ENCODE measurements around the gene LTO1.

The LTO1 gene

DNA sequence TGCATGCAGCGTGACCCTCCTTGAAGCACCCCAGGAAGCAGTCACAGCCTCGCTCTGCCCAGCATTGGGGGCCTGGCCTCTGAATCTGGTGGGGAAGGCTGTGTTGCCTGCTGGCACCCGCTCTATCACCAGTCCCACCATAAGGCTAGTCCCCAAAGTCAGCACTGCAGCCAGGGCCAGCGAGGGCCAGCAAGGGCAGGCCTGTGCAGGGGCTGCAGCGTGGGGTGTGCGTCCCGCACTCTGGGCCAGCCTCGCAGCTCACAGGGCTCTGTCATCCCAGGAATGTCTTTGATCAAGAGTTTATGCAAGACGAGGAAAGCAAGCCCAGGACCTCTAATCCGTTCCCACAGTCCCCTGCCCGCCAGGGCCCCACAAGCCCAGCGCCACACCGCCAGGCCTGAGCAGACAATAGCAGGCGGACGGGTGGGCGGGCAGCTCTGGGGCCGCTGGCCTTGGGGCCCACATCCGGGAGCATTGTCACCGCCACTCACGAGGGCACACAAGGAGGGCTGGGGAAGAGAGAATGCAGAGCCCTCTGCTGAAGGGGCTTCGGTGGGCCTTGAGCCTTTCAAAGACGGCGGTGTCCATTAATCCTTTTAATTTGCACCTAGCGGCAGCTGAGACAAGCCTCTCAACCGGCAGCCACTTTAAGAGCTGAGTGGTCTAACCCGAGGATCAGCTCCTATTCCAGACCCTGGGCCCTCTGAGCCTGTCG is 17.1 kb downstream of the LTO1 start:
- no peak overlapping the region for H3K4me3 Mint-ChIP-seq
- H3K9me3 Mint-ChIP-seq = no peaks in the 10 kb centered on the region
- no peak for DNase-seq (ENCODE audit: low spot score in 2 of 2)
- no peaks in the 10 kb centered on the region for H3K4me1 Mint-ChIP-seq
- H3K27me3 Mint-ChIP-seq = no peaks in the 10 kb centered on the region
- H3K27ac Mint-ChIP-seq (ENCODE audit: low read depth) = no peak overlapping the region
- peaks cover 1% of the 10 kb centered on the region for H3K36me3 Mint-ChIP-seq (ENCODE audit: insufficient read depth)
- no peak for ATAC-seq (replicated peaks; ENCODE audit: extremely low read depth, poor library complexity, severe bottlenecking)

DNA sequence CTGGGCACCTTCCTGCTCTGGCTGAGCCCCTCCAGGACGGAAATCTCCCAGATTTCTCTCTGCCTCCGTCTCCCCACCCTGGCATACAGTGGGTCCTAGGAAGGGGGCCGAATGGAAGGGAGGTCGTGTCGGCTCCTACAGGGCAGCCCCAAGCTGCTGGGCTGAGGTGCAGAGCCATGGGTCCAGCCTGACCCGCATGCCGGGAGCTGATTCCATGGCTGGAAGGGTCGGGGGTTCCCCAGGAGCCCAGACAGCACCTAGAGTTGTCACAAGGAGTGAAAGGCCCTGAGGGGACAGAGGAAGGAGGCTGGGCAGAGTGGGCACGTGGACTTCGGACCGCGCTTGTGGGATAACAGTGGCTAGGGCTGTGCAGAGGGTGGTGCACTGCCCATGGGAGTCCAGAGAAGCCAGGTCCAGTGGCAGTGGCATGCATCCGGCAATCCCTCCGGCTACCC is 17.7 kb downstream of the LTO1 start:
- Mint-ChIP-seq H3K9me3 (no peaks in the 10 kb centered on the region), H3K27ac (ENCODE audit: low read depth) (peak overlapping the region; percentile 39), H3K4me1 (no peaks in the 10 kb centered on the region), H3K4me3 (no peak overlapping the region), H3K27me3 (no peaks in the 10 kb centered on the region), H3K36me3 (ENCODE audit: insufficient read depth) (peaks cover 1% of the 10 kb centered on the region)
- no peak for ATAC-seq (replicated peaks; ENCODE audit: extremely low read depth, poor library complexity, severe bottlenecking)
- no peak for DNase-seq (ENCODE audit: low spot score in 2 of 2)

DNA sequence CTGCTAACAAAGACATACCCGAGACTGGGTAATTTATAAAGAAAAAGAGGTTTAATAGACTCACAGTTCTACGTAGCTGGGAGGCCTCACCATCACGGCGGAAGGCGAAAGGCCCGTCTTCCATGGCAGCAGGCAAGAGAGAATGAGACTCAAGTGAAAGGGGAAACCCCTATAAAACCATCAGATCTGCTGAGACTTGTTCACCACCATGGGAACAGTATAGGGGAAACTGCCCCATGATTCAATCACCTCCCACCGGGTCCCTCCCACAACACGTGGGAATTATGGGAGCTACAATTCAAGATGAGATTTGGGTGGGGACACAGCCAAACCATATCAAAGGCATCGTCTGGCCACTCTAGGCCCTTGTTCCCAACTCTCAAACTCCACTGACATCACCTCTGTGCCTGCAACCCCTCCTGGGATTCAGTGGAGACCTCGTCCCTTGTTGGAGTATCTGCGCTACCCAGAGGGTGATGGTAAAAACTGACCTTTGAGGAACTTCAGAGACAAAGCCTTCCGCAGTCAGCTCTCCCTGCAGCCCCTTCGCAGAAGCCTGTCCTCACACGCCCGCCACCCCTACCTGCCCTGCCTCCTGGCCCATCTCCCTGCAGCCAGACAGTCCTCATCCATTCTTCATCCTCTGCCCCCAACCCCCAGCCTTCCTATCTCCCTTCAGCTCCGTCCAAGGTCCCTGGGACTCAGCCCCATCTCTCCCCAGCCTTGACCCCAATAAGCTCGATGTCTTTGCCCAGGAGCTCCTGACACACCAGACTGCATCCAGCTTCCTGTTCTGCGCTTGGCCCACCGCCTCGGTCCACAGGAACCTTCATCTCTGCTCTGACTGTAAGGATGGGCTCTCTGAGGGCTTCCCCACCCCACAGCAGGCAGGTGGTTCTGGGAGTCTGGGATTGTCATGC is 18.4 kb downstream of the LTO1 start:
- Mint-ChIP-seq H3K4me1 (no peaks in the 10 kb centered on the region), H3K4me3 (no peak overlapping the region), H3K27ac (ENCODE audit: low read depth) (peak overlapping the region; percentile 39), H3K27me3 (no peaks in the 10 kb centered on the region), H3K36me3 (ENCODE audit: insufficient read depth) (no peaks in the 10 kb centered on the region), H3K9me3 (no peaks in the 10 kb centered on the region)
- ATAC-seq (replicated peaks; ENCODE audit: extremely low read depth, poor library complexity, severe bottlenecking) (no peak), DNase-seq (ENCODE audit: low spot score in 2 of 2) (no peak)

DNA sequence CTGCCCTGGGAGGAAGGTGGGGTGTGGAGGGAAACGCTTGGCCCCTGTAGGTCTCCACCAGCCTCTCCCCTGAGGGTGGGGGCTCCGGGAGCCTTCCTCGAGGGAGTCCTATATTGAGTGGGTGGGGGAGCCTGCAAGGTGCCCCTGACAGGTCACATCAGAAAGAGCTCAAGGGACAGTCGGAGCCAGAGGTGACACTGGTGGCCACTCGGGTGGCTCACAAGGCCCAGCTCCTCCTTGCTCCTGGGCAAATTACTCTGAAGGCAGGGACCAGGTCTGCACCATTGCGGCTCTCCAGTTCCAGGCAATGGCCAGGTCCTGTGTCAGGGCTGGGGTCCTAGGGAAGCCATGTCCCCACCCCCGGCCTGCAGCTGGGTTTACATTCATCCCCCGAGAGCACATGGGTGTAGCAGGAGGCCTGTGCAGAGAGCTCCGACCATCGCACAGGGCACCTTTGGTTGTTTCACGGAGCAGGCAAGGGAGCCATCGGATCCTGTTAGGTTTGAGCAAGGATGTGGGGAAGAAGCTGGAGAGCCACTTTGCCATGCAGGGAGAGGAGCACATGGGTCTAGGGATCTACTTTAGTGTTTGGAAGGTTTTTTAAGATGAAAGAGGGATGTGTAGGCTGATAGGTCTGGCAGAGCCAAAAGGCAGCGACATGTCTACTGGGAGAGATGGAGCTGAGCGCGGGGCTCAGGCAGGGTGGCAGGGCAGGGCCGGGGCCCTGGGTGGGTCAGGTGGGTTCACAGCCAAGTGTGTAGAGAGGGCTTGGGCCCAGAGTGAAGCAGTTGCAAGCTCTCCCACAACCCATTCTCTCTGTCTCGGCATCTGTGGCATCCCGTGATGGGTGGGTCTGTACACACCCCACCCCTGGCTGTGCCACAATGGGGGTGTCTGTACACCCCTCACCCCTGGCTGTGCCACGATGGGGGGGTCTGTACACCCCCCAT is 19.4 kb downstream of the LTO1 start:
- no peak overlapping the region for H3K4me3 Mint-ChIP-seq
- DNase-seq (ENCODE audit: low spot score in 2 of 2) (no peak), ATAC-seq (replicated peaks; ENCODE audit: extremely low read depth, poor library complexity, severe bottlenecking) (no peak)
- H3K27me3 Mint-ChIP-seq = no peaks in the 10 kb centered on the region
- no peaks in the 10 kb centered on the region for H3K9me3 Mint-ChIP-seq
- no peaks in the 10 kb centered on the region for H3K4me1 Mint-ChIP-seq
- H3K27ac Mint-ChIP-seq (ENCODE audit: low read depth) = no peak overlapping the region
- peaks cover 1% of the 10 kb centered on the region for H3K36me3 Mint-ChIP-seq (ENCODE audit: insufficient read depth)

DNA sequence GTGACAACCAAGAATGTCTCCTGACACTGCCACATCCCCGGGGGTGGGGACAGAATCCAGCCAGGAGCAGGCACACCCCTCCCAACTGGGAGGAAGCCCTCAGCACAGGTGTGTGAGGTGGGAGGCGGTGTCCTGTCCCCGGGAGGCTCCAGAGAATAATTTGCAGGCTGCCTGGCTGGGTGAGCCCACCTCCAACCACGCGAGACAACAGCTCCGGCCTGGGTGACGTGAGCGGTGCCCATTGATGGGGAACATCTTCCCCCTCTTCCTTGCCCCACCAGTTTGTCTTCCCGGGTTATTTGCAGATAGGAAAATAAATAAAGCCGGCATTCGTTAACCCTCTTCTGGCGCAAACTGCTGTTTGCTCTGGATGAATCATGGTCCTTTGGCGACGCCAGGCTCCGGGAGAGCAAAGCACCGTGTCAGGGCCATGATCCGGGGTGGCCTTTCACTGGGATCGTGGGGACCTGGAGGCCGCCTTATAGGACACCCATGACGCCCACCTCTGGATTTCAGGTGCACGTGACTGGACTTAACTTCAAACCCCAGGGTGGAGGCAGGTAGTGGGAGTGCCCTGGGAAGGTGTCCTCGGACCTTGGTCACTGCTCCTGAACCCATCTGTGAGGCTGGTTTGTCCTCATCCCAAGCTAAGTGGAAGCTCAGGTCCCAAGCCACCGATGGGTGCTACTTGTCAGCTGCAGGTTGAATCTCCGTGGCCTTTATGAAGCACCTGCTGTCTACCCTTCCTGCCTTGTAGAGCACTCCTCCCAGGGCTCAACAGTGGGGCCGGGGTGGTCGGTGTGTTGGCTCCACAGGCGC is 20.3 kb downstream of the LTO1 start:
- ATAC-seq (replicated peaks; ENCODE audit: extremely low read depth, poor library complexity, severe bottlenecking) (no peak), DNase-seq (ENCODE audit: low spot score in 2 of 2) (no peak)
- Mint-ChIP-seq H3K4me1 (no peaks in the 10 kb centered on the region), H3K4me3 (no peak overlapping the region), H3K36me3 (ENCODE audit: insufficient read depth) (peaks cover 1% of the 10 kb centered on the region), H3K27me3 (no peaks in the 10 kb centered on the region), H3K9me3 (no peaks in the 10 kb centered on the region), H3K27ac (ENCODE audit: low read depth) (no peak overlapping the region)

DNA sequence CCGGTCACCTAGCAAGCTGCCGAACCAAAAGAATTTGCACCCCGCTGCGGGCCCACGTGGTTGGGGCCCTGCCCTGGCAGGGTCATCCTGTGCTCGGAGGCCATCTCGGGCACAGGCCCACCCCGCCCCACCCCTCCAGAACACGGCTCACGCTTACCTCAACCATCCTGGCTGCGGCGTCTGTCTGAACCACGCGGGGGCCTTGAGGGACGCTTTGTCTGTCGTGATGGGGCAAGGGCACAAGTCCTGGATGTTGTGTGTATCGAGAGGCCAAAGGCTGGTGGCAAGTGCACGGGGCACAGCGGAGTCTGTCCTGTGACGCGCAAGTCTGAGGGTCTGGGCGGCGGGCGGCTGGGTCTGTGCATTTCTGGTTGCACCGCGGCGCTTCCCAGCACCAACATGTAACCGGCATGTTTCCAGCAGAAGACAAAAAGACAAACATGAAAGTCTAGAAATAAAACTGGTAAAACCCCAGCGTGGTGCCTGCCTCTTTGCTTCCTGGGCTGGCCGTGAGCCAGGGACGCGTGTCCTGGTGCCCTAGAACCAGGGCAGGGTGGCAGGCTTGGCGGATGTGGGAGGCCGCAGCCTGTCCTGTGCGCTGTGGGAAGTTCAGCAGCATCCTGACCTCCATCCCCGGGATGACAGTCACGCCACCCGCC is 21.0 kb downstream of the LTO1 start:
- ATAC-seq (replicated peaks; ENCODE audit: extremely low read depth, poor library complexity, severe bottlenecking) (no peak), DNase-seq (ENCODE audit: low spot score in 2 of 2) (no peak)
- Mint-ChIP-seq H3K4me1 (no peaks in the 10 kb centered on the region), H3K36me3 (ENCODE audit: insufficient read depth) (peaks cover 1% of the 10 kb centered on the region), H3K27ac (ENCODE audit: low read depth) (no peak overlapping the region), H3K9me3 (no peaks in the 10 kb centered on the region), H3K4me3 (no peak overlapping the region), H3K27me3 (no peaks in the 10 kb centered on the region)

DNA sequence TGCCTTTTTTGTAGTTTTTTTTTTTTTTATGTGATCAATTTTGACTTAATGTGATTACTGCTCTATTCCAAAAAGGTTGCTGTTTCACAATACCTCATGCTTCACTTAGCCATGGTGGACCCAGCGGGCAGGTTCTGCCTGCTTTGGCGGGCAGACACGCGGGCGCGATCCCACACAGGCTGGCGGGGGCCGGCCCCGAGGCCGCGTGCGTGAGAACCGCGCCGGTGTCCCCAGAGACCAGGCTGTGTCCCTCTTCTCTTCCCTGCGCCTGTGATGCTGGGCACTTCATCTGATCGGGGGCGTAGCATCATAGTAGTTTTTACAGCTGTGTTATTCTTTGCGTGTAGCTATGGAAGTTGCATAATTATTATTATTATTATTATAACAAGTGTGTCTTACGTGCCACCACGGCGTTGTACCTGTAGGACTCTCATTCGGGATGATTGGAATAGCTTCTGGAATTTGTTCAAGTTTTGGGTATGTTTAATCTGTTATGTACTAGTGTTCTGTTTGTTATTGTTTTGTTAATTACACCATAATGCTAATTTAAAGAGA is 21.7 kb downstream of the LTO1 start:
- Mint-ChIP-seq H3K9me3 (no peaks in the 10 kb centered on the region), H3K4me3 (no peak overlapping the region), H3K27ac (ENCODE audit: low read depth) (no peak overlapping the region), H3K4me1 (no peaks in the 10 kb centered on the region), H3K27me3 (no peaks in the 10 kb centered on the region), H3K36me3 (ENCODE audit: insufficient read depth) (peaks cover 1% of the 10 kb centered on the region)
- DNase-seq (ENCODE audit: low spot score in 2 of 2) = no peak
- no peak for ATAC-seq (replicated peaks; ENCODE audit: extremely low read depth, poor library complexity, severe bottlenecking)

DNA sequence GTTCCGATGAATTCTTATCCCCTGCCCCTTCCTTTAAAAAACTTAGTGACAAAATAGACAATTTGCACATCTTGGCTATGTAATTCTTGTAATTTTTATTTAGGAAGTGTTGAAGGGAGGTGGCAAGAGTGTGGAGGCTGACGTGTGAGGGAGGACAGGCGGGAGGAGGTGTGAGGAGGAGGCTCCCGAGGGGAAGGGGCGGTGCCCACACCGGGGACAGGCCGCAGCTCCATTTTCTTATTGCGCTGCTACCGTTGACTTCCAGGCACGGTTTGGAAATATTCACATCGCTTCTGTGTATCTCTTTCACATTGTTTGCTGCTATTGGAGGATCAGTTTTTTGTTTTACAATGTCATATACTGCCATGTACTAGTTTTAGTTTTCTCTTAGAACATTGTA is 22.2 kb downstream of the LTO1 start:
- no peak for ATAC-seq (replicated peaks; ENCODE audit: extremely low read depth, poor library complexity, severe bottlenecking)
- Mint-ChIP-seq H3K4me3 (no peak overlapping the region), H3K27me3 (no peaks in the 10 kb centered on the region), H3K4me1 (no peaks in the 10 kb centered on the region), H3K27ac (ENCODE audit: low read depth) (no peak overlapping the region), H3K36me3 (ENCODE audit: insufficient read depth) (peaks cover 1% of the 10 kb centered on the region), H3K9me3 (no peaks in the 10 kb centered on the region)
- DNase-seq (ENCODE audit: low spot score in 2 of 2) = no peak

DNA sequence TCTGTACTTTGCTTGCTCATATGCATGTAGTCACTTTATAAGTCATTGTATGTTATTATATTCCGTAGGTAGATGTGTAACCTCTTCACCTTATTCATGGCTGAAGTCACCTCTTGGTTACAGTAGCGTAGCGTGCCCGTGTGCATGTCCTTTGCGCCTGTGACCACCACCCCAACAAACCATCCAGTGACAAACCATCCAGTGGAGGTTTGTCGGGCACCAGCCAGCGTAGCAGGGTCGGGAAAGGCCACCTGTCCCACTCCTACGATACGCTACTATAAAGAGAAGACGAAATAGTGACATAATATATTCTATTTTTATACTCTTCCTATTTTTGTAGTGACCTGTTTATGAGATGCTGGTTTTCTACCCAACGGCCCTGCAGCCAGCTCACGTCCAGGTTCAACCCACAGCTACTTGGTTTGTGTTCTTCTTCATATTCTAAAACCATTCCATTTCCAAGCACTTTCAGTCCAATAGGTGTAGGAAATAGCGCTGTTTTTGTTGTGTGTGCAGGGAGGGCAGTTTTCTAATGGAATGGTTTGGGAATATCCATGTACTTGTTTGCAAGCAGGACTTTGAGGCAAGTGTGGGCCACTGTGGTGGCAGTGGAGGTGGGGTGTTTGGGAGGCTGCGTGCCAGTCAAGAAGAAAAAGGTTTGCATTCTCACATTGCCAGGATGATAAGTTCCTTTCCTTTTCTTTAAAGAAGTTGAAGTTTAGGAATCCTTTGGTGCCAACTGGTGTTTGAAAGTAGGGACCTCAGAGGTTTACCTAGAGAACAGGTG is 23.1 kb downstream of the LTO1 start:
- Mint-ChIP-seq H3K4me1 (no peaks in the 10 kb centered on the region), H3K27ac (ENCODE audit: low read depth) (no peak overlapping the region), H3K4me3 (no peak overlapping the region), H3K36me3 (ENCODE audit: insufficient read depth) (peaks cover 1% of the 10 kb centered on the region), H3K27me3 (no peaks in the 10 kb centered on the region), H3K9me3 (no peaks in the 10 kb centered on the region)
- ATAC-seq (replicated peaks; ENCODE audit: extremely low read depth, poor library complexity, severe bottlenecking) = no peak
- no peak for DNase-seq (ENCODE audit: low spot score in 2 of 2)

DNA sequence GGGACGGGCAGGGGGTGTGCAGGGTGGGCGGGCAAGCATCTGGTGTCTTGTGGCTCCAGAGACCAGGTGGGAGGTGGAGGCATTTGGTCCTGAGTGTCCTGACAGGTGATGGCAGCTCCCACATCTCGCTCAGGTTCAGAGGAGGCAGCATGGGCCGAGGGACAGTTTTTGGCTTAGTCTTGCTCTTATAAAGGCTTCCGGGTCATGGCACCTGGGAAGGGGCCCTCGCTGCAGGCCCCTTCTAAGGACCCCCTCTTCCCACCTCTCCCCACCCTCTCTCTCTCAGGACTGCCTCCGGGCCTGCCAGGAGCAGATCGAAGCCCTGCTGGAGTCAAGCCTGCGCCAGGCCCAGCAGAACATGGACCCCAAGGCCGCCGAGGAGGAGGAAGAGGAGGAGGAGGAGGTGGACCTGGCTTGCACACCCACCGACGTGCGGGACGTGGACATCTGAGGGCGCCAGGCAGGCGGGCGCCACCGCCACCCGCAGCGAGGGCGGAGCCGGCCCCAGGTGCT is 24.3 kb downstream of the LTO1 start:
- Mint-ChIP-seq H3K27ac (ENCODE audit: low read depth) (no peak overlapping the region), H3K27me3 (no peaks in the 10 kb centered on the region), H3K36me3 (ENCODE audit: insufficient read depth) (peaks cover 1% of the 10 kb centered on the region), H3K4me1 (no peaks in the 10 kb centered on the region), H3K9me3 (no peaks in the 10 kb centered on the region), H3K4me3 (no peak overlapping the region)
- ATAC-seq (replicated peaks; ENCODE audit: extremely low read depth, poor library complexity, severe bottlenecking) (no peak), DNase-seq (ENCODE audit: low spot score in 2 of 2) (no peak)
